ENCODE data around the gene APOBEC3C.

The APOBEC3C gene

GRCh38 chr22:39013942-39014722 is at the start of gene APOBEC3C:
Gene APOBEC3C, plus strand, starts transcription at chr22:39014257. Its CDS starts 106 bp downstream, at chr22:39014363.
- H3K4me1 ChIP-seq (ENCODE audit: control insufficient read depth, insufficient read depth, low read length): peaks cover 18% of the 10 kb centered on the region
- H3K36me3 ChIP-seq (ENCODE audit: control insufficient read depth, insufficient read depth, low read length): no peaks in the 10 kb centered on the region
- peak within 1 kb of the TSS; percentile 33 for H3K4me3 ChIP-seq (ENCODE audit: low read depth, low read length)
- H3K9ac ChIP-seq (ENCODE audit: low read depth, low read length): no peak within 1 kb of the TSS
- H3K27me3 ChIP-seq (ENCODE audit: control insufficient read depth, insufficient read depth, low read length): no peaks in the 10 kb centered on the region
- no peaks in the 10 kb centered on the region for H3K9me3 ChIP-seq (ENCODE audit: control insufficient read depth, insufficient read depth, low read length)

GRCh38 chr22:38964306-38964705 is 49.8 kb upstream of the APOBEC3C start:
- no peaks in the 10 kb centered on the region for H3K27me3 ChIP-seq (ENCODE audit: control insufficient read depth, insufficient read depth, low read length)
- no peaks in the 10 kb centered on the region for H3K9me3 ChIP-seq (ENCODE audit: control insufficient read depth, insufficient read depth, low read length)
- H3K4me1 ChIP-seq (ENCODE audit: control insufficient read depth, insufficient read depth, low read length): no peaks in the 10 kb centered on the region
- H3K9ac ChIP-seq (ENCODE audit: low read depth, low read length): no peak overlapping the region
- H3K36me3 ChIP-seq (ENCODE audit: control insufficient read depth, insufficient read depth, low read length): no peaks in the 10 kb centered on the region
- no peak overlapping the region for H3K4me3 ChIP-seq (ENCODE audit: low read depth, low read length)

- no peaks in the 10 kb centered on the region for H3K9me3 ChIP-seq (ENCODE audit: control insufficient read depth, insufficient read depth, low read length)
- H3K4me3 ChIP-seq (ENCODE audit: low read depth, low read length): no peak overlapping the region
- H3K4me1 ChIP-seq (ENCODE audit: control insufficient read depth, insufficient read depth, low read length): no peaks in the 10 kb centered on the region
- H3K9ac ChIP-seq (ENCODE audit: low read depth, low read length): no peak overlapping the region
- no peaks in the 10 kb centered on the region for H3K27me3 ChIP-seq (ENCODE audit: control insufficient read depth, insufficient read depth, low read length)
- H3K36me3 ChIP-seq (ENCODE audit: control insufficient read depth, insufficient read depth, low read length): no peaks in the 10 kb centered on the region
Observed at GRCh38 chr22:38964989-38965388, 49.1 kb upstream of the APOBEC3C start.

GRCh38 chr22:38965614-38966379 is 48.3 kb upstream of the APOBEC3C start:
- Histone ChIP-seq H3K9ac (ENCODE audit: low read depth, low read length) (no peak overlapping the region), H3K4me3 (ENCODE audit: low read depth, low read length) (no peak overlapping the region), H3K9me3 (ENCODE audit: control insufficient read depth, insufficient read depth, low read length) (no peaks in the 10 kb centered on the region), H3K27me3 (ENCODE audit: control insufficient read depth, insufficient read depth, low read length) (no peaks in the 10 kb centered on the region), H3K4me1 (ENCODE audit: control insufficient read depth, insufficient read depth, low read length) (no peaks in the 10 kb centered on the region), H3K36me3 (ENCODE audit: control insufficient read depth, insufficient read depth, low read length) (no peaks in the 10 kb centered on the region)

- Histone ChIP-seq H3K4me1 (ENCODE audit: control insufficient read depth, insufficient read depth, low read length) (no peaks in the 10 kb centered on the region), H3K9ac (ENCODE audit: low read depth, low read length) (no peak overlapping the region)
Observed at GRCh38 chr22:38966380-38966702, 47.7 kb upstream of the APOBEC3C start.

GRCh38 chr22:38966942-38967341 is 47.1 kb upstream of the APOBEC3C start:
- no peaks in the 10 kb centered on the region for H3K27me3 ChIP-seq (ENCODE audit: control insufficient read depth, insufficient read depth, low read length)
- H3K9me3 ChIP-seq (ENCODE audit: control insufficient read depth, insufficient read depth, low read length): no peaks in the 10 kb centered on the region
- H3K4me1 ChIP-seq (ENCODE audit: control insufficient read depth, insufficient read depth, low read length): no peaks in the 10 kb centered on the region
- no peak overlapping the region for H3K9ac ChIP-seq (ENCODE audit: low read depth, low read length)
- no peaks in the 10 kb centered on the region for H3K36me3 ChIP-seq (ENCODE audit: control insufficient read depth, insufficient read depth, low read length)
- H3K4me3 ChIP-seq (ENCODE audit: low read depth, low read length): no peak overlapping the region

More at GRCh38 chr22:38966380-38966702, 47.7 kb upstream of the APOBEC3C start:
- Histone ChIP-seq H3K27me3 (ENCODE audit: control insufficient read depth, insufficient read depth, low read length) (no peaks in the 10 kb centered on the region), H3K4me3 (ENCODE audit: low read depth, low read length) (no peak overlapping the region), H3K9me3 (ENCODE audit: control insufficient read depth, insufficient read depth, low read length) (no peaks in the 10 kb centered on the region), H3K36me3 (ENCODE audit: control insufficient read depth, insufficient read depth, low read length) (no peaks in the 10 kb centered on the region)

GRCh38 chr22:38967451-38968450 is 46.3 kb upstream of the APOBEC3C start:
- Histone ChIP-seq H3K9me3 (ENCODE audit: control insufficient read depth, insufficient read depth, low read length) (no peaks in the 10 kb centered on the region), H3K4me1 (ENCODE audit: control insufficient read depth, insufficient read depth, low read length) (no peaks in the 10 kb centered on the region), H3K27me3 (ENCODE audit: control insufficient read depth, insufficient read depth, low read length) (no peaks in the 10 kb centered on the region), H3K36me3 (ENCODE audit: control insufficient read depth, insufficient read depth, low read length) (no peaks in the 10 kb centered on the region), H3K4me3 (ENCODE audit: low read depth, low read length) (no peak overlapping the region), H3K9ac (ENCODE audit: low read depth, low read length) (no peak overlapping the region)

- Histone ChIP-seq H3K9ac (ENCODE audit: low read depth, low read length) (no peak overlapping the region), H3K27me3 (ENCODE audit: control insufficient read depth, insufficient read depth, low read length) (no peaks in the 10 kb centered on the region), H3K4me3 (ENCODE audit: low read depth, low read length) (no peak overlapping the region), H3K9me3 (ENCODE audit: control insufficient read depth, insufficient read depth, low read length) (no peaks in the 10 kb centered on the region), H3K4me1 (ENCODE audit: control insufficient read depth, insufficient read depth, low read length) (no peaks in the 10 kb centered on the region), H3K36me3 (ENCODE audit: control insufficient read depth, insufficient read depth, low read length) (no peaks in the 10 kb centered on the region)
Observed at GRCh38 chr22:38968801-38969200, 45.3 kb upstream of the APOBEC3C start.

GRCh38 chr22:38970551-38970950 is 43.5 kb upstream of the APOBEC3C start:
- H3K9ac ChIP-seq (ENCODE audit: low read depth, low read length): no peak overlapping the region
- no peaks in the 10 kb centered on the region for H3K9me3 ChIP-seq (ENCODE audit: control insufficient read depth, insufficient read depth, low read length)
- H3K4me1 ChIP-seq (ENCODE audit: control insufficient read depth, insufficient read depth, low read length): no peaks in the 10 kb centered on the region
- no peaks in the 10 kb centered on the region for H3K27me3 ChIP-seq (ENCODE audit: control insufficient read depth, insufficient read depth, low read length)
- no peak overlapping the region for H3K4me3 ChIP-seq (ENCODE audit: low read depth, low read length)
- H3K36me3 ChIP-seq (ENCODE audit: control insufficient read depth, insufficient read depth, low read length): no peaks in the 10 kb centered on the region

- Histone ChIP-seq H3K36me3 (ENCODE audit: control insufficient read depth, insufficient read depth, low read length) (no peaks in the 10 kb centered on the region), H3K4me3 (ENCODE audit: low read depth, low read length) (no peak overlapping the region), H3K9me3 (ENCODE audit: control insufficient read depth, insufficient read depth, low read length) (peaks cover 6% of the 10 kb centered on the region), H3K4me1 (ENCODE audit: control insufficient read depth, insufficient read depth, low read length) (no peaks in the 10 kb centered on the region), H3K27me3 (ENCODE audit: control insufficient read depth, insufficient read depth, low read length) (no peaks in the 10 kb centered on the region), H3K9ac (ENCODE audit: low read depth, low read length) (no peak overlapping the region)
Observed at GRCh38 chr22:38971202-38971601, 42.9 kb upstream of the APOBEC3C start.

GRCh38 chr22:38971791-38972190 is 42.3 kb upstream of the APOBEC3C start:
- H3K4me1 ChIP-seq (ENCODE audit: control insufficient read depth, insufficient read depth, low read length): no peaks in the 10 kb centered on the region
- H3K9me3 ChIP-seq (ENCODE audit: control insufficient read depth, insufficient read depth, low read length): peaks cover 7% of the 10 kb centered on the region
- no peaks in the 10 kb centered on the region for H3K36me3 ChIP-seq (ENCODE audit: control insufficient read depth, insufficient read depth, low read length)
- no peaks in the 10 kb centered on the region for H3K27me3 ChIP-seq (ENCODE audit: control insufficient read depth, insufficient read depth, low read length)
- H3K9ac ChIP-seq (ENCODE audit: low read depth, low read length): no peak overlapping the region
- no peak overlapping the region for H3K4me3 ChIP-seq (ENCODE audit: low read depth, low read length)
